Activated naive CD4-positive, alpha-beta T cell treated with Interleukin-2 at 50 U/mL for 16 hours (primary cell): ENCODE measurements around the gene HIPK2.
"Not testable (repeated sequence)": the region's sequence is repeated elsewhere in the genome, so short reads cannot be mapped to it uniquely, and the experiment has no call there.

Source experiments
- DNase-seq: peaks from one replicate; pipeline ENCODE4 v3.0.0-alpha.2; 2020

The HIPK2 gene

GRCh38 chr7:139562961-139563565 is 214.7 kb downstream of the HIPK2 start:
- no peak for DNase-seq

- no peak for DNase-seq
Measured at GRCh38 chr7:139562491-139562890, 215.3 kb downstream of the HIPK2 start.

GRCh38 chr7:139560678-139561077 is 217.1 kb downstream of the HIPK2 start:
- no peak for DNase-seq

DNA sequence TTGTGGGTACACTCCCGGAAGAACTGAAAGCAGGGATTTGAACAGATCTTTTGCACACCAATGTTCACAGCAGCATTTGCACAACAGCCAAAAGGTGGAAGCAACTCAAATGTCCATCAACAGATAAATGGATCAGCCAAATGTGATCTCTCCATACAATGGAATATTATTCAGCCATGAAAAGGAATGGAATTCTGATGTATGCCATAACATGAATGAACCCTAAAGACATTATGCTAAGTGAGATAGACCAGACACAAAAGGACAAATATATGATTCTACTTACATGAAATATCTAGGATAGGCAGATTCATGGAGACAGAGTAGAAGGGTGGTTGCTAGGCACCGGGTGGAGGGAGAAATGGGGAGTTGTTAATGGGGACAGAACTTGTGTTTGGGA is 217.6 kb downstream of the HIPK2 start:
- no peak for DNase-seq

GRCh38 chr7:139559364-139560105 is 218.3 kb downstream of the HIPK2 start:
- no peak for DNase-seq

GRCh38 chr7:139557857-139558581 is 219.8 kb downstream of the HIPK2 start:
- DNase-seq: no peak

- DNase-seq: not testable (repeated sequence)
Measured at GRCh38 chr7:139553991-139554700, 223.7 kb downstream of the HIPK2 start.

DNA sequence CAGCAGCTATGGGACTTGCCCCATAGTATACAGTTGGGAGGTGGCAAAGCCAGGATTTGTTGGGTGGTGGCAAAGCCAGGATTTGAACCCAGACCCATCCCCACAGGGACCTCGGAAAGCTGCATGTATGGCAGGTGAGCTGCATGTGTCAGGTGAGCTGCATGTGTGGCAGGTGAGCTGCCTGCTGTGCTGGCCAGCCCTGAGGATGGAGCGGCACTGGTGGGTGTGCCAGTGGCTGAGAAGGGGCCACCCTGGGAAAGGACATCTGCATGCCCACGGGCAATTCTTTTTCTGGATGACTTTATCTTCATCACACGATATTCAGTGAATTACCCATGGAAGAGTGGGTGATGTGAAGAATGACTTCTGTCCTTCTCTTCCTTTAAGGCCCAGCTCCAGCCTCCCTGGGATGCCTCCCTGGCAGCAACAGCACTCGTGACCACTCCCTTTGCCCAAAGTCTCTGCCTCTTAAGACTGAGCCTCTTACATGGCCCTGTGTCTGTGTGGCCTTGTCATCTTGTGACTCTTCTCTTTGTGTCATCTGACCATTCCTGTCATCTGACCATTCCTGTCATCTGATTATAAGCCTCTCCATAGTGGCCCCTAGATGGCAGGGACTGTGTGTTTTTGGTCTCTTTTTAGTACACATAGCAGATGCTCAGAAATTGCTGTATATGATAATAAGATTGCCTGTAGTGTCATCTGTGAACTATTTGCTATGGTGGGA is 229.3 kb downstream of the HIPK2 start:
- no peak for DNase-seq

DNA sequence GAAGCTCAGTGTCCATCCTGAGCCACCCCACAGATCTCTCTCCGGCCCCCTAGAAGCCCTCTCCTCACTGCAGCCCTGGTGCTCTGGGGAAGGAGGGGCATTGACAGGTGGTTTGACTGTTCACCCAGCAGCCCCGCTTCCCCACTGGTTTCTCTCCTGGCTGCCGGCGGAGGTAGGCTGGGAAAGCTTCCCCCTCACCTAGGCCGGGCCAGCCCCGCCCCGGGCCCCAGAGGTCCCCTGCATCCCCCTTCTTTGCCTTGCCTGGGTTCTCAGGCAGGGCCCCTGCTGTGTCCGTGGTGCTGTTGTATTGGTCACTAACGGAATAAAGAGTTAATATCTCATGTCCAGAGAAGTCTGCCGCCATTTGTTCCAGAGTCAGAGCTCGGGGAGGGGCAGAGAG is 233.2 kb downstream of the HIPK2 start:
- DNase-seq: no peak

DNA sequence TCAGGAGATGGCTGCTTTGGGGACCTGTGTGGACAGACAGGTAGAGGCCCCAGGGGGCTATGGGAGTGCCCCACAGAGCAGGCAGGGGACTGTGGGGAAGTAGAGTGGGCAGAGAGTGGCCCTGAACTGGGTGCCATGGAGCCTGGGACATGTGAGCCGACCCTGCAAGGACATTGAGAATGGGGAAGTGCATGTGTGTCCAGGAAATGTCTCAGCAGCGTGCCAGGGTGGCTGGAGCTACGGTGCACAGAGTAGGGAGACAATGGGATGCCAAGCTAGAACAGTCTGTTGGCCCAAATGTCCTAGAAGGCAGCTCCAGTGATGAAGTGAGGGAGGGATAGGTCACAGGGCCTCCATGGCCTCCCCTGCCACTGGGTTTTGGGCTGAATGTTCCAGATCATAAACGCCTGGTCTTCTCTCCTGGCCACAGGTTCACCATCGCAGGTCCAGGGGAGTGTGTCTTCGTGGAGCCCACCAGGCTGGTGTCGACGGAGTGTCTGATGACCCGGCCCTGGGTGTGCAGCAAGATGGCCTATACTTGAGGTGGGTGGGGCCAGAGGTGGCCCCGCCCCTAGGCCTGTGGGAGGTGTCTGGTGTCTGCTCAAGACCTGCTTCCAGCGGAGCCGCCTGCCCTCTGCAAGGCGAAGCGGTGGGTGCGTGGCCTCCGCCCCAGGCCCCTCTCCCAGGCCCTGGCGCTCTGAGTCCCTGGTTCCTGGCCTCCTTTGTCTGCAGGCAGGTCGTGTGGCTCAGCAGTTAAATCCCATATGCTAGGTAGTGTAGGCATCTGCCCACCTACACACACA is 233.8 kb downstream of the HIPK2 start:
- no peak for DNase-seq

GRCh38 chr7:139542308-139543151 is 235.3 kb downstream of the HIPK2 start:
- DNase-seq: no peak

GRCh38 chr7:139541600-139542307 is 236.0 kb downstream of the HIPK2 start:
- DNase-seq: no peak

DNA sequence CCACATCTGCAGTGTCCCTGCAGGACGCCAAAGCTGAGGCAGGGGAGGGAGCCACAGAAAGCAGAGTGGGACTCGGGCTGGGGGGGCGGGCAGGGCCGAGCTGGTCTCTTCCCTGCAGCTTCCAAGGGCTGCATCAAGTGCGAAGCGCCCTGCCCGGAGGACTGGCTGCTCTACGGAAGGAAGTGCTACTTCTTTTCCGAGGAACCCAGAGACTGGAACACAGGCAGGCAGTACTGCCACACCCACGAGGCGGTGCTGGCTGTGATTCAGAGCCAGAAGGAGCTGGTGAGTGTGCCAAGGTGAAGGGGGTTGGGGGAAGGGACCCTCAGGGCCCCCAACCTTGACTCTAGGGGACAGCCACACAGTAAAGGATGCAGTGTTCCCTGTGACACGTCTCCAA is 237.6 kb downstream of the HIPK2 start:
- DNase-seq: no peak

DNA sequence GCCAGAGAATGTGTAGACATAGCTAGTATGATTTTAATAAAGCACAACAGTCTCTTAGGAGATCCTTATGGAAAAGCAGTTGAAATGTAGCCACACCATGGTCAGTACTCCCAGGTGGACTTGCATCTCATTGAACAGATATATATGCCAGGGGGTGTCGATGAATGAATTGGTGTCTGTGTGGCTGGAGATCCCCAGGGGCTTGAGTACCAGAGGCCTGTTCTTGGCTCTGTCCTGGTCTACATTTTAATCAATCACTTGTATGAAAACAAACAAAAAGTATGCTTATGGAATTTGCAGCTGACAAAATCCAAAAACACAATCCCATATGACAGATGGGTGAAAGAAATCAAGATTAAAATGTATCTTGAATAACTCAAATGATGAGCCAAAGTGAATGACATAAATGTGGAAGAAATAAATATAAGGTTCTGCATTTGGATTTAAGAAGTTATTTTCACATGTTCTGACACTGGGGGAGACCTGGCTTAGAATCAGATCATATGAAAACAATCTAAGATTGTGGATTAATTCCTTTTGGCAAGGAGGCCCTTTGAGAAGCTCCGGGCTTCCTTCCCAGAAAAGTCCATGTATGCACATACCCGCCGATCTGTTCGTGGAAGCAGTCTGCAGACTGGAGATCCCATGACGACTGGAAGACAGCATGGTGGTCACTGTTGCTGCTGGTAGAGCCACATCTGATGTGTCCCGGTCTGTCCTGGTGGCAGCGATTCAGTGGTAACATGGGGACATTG is 238.7 kb downstream of the HIPK2 start:
- DNase-seq: no peak

DNA sequence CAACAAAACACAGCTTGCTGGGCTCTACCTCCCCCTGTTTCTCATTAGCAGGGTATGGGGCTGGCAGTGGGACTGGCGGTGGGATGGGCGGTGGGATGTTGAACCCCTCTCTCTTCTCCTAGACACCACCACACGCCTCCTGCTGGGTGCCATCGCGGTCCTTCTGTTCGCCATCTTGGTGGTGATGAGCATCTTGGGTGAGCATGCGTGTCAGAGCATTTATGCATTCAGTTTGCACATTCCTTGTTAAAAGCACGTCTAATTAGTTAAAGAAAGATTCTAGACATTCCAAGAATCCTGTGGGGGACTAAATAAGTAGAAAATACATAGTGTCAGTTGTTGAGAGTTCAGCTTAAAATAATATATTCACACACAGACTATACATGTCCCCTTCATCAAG is 241.6 kb downstream of the HIPK2 start:
- DNase-seq: no peak

GRCh38 chr7:139534966-139535651 is 242.7 kb downstream of the HIPK2 start:
- DNase-seq: no peak

- DNase-seq: no peak
Measured at GRCh38 chr7:139534096-139534495, 243.7 kb downstream of the HIPK2 start.

- DNase-seq: no peak
Measured at GRCh38 chr7:139532636-139533155, 245.1 kb downstream of the HIPK2 start.

DNA sequence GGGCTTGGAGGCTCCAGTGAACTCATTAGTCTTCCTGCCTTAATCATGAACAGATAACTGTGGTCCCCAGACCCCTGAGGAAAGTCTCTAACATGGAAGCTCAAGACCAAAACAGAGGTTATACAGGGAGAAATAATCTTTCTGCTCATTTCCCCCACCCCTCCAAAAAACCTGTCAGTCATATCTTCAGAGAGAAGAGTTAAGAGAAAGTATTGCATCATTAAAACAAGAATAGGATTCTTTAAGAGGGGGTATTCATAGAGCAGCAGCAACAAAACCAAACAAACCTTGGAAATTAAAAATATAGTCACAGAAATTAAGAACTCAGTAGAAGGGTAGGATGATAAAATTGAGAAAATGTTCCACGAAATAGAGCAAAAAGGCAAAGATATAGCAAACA is 246.7 kb downstream of the HIPK2 start:
- no peak for DNase-seq
